ENCODE results near the gene CXorf58.

The CXorf58 gene

GRCh38 chrX:23900220-23900797 lies 7.5 kb upstream of the CXorf58 start:
- no peak for DNase-seq (ENCODE audit: low read depth, low spot score)

DNA sequence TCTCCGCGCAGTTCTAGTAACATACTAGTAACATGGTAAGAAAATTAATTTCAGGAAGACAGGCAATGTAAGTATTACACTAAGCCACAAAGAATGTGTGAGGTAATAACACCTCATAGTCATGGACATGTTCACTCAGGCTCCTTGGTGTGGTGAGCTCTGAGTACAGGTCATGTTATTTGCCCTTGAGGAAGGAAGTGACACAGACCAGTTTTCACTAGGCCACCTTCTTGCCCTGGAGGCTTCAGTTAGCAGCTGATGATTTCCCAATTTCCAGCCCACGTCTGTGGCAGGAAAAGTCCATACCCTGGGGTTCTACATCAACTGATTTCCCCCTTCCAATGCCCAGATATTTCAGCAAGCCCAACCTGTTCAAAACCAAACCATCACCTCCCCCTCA lies 6.7 kb upstream of the CXorf58 start:
- DNase-seq (ENCODE audit: low read depth, low spot score): no peak

GRCh38 chrX:23901805-23902204 lies 6.0 kb upstream of the CXorf58 start:
- DNase-seq (ENCODE audit: low read depth, low spot score): no peak

GRCh38 chrX:23902419-23902818 lies 5.4 kb upstream of the CXorf58 start:
- DNase-seq (ENCODE audit: low read depth, low spot score): no peak

- DNase-seq (ENCODE audit: low read depth, low spot score): no peak
Observed at GRCh38 chrX:23904096-23904495, 3.7 kb upstream of the CXorf58 start.

DNA sequence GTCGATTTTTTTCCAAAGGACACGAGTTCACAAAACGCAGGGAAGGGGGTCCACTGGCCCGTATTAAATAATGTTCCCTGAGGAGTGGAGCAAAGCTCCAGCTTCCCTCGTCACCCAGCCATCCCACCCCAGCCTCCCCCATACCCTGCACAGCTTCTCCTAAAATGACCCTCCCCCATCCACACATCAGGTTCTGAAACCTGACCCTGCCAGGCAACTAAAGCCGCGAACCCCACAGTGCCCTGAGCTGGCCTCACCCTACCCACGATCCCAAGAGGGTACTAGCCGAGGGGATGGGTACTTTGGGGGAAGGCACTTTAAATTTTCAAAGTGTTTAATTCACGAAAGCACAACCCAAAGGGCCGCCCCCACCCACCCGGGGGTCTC lies 702 bp upstream of the CXorf58 start:
- DNase-seq (ENCODE audit: low read depth, low spot score): no peak

DNA sequence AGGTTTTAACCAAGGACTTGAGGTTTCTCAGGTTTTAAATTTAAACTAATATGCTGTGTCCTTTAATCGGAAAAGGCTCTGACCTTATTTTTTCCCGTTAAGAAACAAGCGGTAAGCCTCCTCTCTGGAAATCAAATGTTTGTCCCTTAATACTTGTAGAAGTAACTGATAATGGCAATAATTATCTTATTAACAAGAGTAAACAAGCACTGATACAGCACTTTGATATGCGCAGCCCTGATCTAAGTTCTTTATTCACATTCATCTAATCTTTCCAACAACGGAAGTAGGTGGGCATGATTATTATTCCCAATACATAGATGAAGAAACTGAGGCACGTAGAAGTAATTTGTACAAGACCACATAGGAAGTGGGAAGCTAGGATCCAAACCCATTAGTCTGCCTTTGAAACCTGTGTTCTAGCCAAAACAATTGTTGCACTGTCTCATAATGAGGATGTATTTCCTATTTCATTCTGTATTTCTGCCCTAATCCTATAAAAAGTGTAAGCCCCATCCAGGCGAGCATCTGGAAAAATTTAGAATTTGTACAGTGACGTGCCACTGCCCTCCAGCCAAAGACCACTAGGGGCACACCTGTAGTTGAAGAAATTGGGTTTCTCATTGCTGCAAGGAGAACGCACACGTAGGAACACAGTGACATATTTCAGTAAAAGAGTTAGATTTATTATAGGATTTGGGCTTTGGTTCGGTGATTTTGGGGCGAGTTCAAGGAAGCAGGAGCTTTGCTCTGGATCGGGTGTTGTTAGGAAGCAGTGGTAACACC lies 606 bp downstream of the CXorf58 start:
- no peak for DNase-seq (ENCODE audit: low read depth, low spot score)

DNA sequence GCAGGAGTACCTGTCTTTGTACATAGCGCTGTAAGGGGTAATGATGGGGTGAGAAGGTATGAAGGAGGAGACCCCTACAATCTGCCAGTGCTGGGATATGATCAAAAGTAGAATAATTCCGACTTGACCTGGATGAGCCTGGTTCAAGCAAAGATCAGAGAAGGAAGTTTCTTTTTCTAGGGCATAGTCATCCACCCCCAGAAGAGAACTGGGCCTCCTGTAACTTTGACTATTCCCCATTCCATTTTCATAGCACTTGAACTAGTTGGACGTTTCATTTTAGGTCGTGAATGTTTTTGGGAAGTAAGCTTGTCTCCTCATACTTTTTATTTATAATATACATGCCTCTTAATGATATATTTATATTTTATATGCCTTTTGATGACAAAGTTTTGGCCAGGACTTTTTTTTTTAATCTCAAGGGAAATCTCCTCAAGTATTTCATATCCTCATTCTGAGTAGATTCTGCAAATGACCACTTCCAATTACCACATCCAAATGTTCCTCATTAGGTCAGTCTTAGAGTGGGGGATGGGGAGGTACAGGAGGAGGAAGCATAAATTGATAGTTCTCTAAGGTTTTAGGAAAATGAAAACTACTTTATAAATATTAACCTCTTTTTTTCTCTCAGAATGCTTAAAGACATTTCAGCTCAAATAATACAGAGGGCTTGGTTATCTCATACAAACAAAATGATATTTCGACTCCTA lies 3.5 kb downstream of the CXorf58 start:
- DNase-seq (ENCODE audit: low read depth, low spot score): no peak

DNA sequence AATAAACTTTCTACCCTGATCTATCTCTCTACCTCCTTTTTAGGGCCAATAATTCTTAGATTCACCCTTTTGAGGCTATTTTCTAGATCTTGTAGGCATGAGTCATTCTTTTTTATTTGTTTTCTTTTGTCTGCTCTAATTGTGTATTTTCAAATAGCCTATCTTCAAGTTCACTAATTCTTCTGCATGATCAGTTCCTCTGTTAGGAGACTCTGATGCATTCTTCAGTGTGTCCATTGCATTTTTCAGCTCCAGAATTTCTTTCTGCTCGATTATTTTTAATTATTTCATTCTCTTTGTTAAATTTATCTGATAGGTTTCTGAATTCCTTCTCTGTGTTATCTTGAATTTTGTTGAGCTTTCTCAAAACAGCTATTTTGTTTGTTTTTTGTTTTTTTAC lies 11.3 kb downstream of the CXorf58 start:
- DNase-seq (ENCODE audit: low read depth, low spot score): no peak

DNA sequence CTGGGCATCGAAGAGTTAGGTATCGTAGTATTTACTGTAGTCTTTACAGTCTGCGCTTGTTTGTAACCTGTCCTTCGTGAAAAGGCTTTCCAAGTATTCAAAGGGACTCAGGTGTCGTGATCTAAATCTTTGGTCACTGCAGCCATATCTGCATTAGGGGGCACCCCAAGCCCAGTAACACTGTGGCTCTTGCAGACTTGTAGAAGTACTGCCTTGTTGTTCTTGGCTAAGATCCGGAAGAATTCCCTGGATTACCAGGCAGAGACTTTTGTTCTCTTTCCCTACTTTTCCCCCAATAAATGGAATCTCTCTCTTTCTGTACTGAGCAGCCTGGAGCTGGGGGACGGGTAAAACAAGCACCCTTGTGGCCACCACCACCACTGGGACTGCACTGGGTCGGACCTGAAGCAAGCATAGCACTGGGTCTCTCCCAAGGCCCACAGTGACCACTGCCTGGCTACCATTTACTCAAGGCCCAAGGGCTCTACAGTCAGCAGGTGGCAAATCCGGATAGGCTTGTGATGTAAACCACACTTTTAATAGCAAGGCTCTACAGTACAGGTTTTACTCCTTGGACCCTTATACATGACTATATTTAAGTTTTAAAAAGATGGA lies 12.0 kb downstream of the CXorf58 start:
- no peak for DNase-seq (ENCODE audit: low read depth, low spot score)

GRCh38 chrX:23926015-23926414 lies 18.2 kb downstream of the CXorf58 start:
- no peak for DNase-seq (ENCODE audit: low read depth, low spot score)

- DNase-seq (ENCODE audit: low read depth, low spot score): no peak
Observed at GRCh38 chrX:23930894-23931604, 23.2 kb downstream of the CXorf58 start.

- DNase-seq (ENCODE audit: low read depth, low spot score): no peak
Observed at GRCh38 chrX:23932046-23932445, 24.2 kb downstream of the CXorf58 start.

DNA sequence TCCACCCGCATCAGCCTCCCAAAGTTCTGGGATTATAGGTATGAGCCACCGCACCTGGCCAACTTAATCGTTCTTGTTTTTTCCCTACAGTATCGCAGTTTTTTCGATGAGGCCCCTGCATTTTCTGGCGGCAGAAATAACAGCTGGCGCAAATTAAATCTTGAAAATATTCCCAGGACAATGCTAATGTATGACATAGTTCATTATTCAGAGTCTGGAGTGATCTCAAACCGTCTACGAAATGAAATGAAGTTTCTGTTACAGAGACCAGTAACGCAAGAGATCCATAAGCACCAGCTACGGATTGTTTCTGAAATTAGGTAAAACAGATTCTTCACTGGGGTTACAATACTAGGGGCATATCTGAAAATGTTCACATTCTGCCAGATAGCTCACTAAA lies 27.3 kb downstream of the CXorf58 start:
- DNase-seq (ENCODE audit: low read depth, low spot score): no peak

DNA sequence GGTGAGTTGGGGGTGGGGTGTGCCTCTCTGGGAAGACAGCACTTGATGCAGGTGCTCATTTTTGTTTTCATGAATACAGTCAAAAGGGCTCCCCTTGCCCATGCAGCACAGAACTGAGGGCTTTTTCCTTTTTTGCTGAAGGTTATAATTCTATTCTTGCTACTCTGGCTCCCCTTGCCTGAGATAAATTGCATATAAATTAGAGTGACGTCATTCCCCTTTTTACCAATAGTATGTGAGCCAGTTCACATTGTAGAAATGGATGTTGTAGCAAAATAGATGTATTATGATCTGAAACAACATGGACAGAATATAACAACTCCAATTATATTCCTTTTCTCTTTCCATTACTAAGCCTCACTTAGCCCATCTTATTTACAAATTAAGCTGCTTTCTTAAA lies 28.4 kb downstream of the CXorf58 start:
- DNase-seq (ENCODE audit: low read depth, low spot score): no peak

DNA sequence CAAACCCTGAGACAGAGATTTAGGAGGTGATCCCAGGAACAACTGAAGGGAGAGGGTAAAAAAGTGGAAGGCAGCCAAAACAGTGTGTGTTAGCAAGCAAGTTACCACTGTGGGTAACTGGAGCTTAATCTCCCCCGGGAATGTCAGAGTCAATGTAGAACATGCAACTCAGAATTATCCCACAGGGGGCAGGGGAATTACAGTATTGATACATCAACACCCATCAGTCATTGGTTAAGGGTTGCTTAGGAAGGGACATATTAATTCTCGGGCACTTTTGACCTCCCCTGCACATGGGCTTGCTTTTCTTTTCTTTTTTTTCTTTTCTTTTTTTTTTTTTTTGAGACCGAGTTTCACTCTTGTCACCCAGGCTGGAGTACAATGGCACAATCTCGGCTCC lies 29.3 kb downstream of the CXorf58 start:
- no peak for DNase-seq (ENCODE audit: low read depth, low spot score)

GRCh38 chrX:23938690-23939089 lies 30.9 kb downstream of the CXorf58 start:
- DNase-seq (ENCODE audit: low read depth, low spot score): no peak

DNA sequence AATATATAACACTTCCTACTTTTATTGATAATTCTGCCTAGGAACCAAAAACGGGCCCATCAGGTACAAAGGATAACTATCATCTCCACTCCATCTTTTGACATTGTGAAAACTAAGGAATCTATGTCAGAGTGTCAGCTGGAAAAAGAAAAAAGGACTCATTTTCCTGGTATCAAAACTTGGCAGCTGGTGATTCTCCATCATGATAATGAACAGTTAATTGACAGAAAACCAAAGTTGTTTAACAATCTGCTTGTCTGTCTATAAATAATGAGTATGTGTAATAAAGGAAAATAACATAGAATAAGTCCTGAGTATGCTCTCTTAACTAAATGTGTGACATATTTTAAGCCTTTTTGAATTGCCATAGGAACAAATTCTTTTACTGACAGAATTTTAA lies 31.4 kb downstream of the CXorf58 start:
- no peak for DNase-seq (ENCODE audit: low read depth, low spot score)

- no peak for DNase-seq (ENCODE audit: low read depth, low spot score)
Observed at GRCh38 chrX:23944234-23944633, 36.4 kb downstream of the CXorf58 start.

DNA sequence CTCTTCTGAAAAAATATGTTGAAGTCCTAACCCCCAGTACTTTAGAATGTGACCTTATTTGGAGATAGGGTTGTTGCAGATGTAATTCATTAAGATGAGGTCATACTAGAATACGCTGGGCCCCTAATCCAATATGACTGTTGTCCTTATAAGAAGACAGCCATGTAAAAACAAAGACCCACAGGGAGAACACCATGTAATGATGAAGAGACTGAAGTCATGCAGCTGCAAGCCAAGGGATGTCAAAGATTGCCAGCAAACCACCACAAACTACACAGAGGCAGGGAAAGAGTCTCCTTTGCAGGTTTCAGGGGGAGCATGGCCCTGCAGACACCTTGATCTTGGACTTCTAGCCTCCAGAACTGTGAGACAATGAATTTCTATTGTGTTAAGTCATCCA lies 37.4 kb downstream of the CXorf58 start:
- no peak for DNase-seq (ENCODE audit: low read depth, low spot score)

- no peak for DNase-seq (ENCODE audit: low read depth, low spot score)
Observed at GRCh38 chrX:23952391-23952790, 44.6 kb downstream of the CXorf58 start.

Data from smooth muscle cell of the brain vasculature (primary cell).